ENCODE data around the gene TP73.

DNA sequence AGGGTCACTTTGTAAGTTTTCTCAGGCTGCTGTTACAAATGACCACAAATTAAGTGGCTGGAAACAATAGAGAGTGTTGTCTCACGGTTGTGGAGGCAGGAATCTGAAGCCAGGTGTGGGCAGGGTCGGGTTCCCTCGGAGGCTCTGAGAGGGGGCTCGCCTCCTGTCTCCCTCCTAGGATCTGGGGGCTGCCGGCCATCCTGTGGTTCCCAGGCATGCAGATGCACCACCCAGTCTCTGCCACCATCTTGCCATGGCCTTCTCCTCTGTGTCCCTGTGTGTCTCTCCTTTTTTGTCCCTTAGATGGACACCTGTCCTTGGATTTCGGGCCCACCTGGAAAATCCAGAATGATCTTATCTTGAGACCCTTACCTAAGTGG lies 4.8 kb downstream of the TP73 start:
- TF ChIP-seq EZH2 (IDR thresholded peaks at IDR 0.05; ENCODE audit: insufficient read depth, poor library complexity, severe bottlenecking) (no peak), EZH2phosphoT487 (IDR thresholded peaks at IDR 0.05; ENCODE audit: insufficient read depth, low read depth) (no peak)

Measured in GM23248 (cell line).